Measurements from ENCODE around the gene GSTA2.

The GSTA2 gene

GRCh38 chr6:52741872-52742271 lies 21.4 kb downstream of the GSTA2 start:
- Mint-ChIP-seq H3K27ac (no peak overlapping the region), H3K27me3 (peaks cover 7% of the 10 kb centered on the region), H3K36me3 (no peaks in the 10 kb centered on the region), H3K4me1 (ENCODE audit: low read depth) (no peaks in the 10 kb centered on the region), H3K9me3 (ENCODE audit: low read depth) (no peaks in the 10 kb centered on the region), H3K4me3 (no peak overlapping the region)

- H3K36me3 Mint-ChIP-seq: no peaks in the 10 kb centered on the region
- H3K4me3 Mint-ChIP-seq: no peak overlapping the region
- H3K27me3 Mint-ChIP-seq: peaks cover 7% of the 10 kb centered on the region
- no peaks in the 10 kb centered on the region for H3K9me3 Mint-ChIP-seq (ENCODE audit: low read depth)
- no peaks in the 10 kb centered on the region for H3K4me1 Mint-ChIP-seq (ENCODE audit: low read depth)
- no peak overlapping the region for H3K27ac Mint-ChIP-seq
Observed at GRCh38 chr6:52739627-52740026, 23.6 kb downstream of the GSTA2 start.

GRCh38 chr6:52739134-52739533 lies 24.1 kb downstream of the GSTA2 start:
- Mint-ChIP-seq H3K4me3 (no peak overlapping the region), H3K27ac (no peak overlapping the region), H3K27me3 (peaks cover 7% of the 10 kb centered on the region), H3K36me3 (no peaks in the 10 kb centered on the region), H3K4me1 (ENCODE audit: low read depth) (no peaks in the 10 kb centered on the region), H3K9me3 (ENCODE audit: low read depth) (no peaks in the 10 kb centered on the region)

GRCh38 chr6:52736145-52736544 lies 27.1 kb downstream of the GSTA2 start:
- no peak overlapping the region for H3K4me3 Mint-ChIP-seq
- peaks cover 2% of the 10 kb centered on the region for H3K27me3 Mint-ChIP-seq
- H3K4me1 Mint-ChIP-seq (ENCODE audit: low read depth): no peaks in the 10 kb centered on the region
- no peak overlapping the region for H3K27ac Mint-ChIP-seq
- no peaks in the 10 kb centered on the region for H3K36me3 Mint-ChIP-seq
- no peaks in the 10 kb centered on the region for H3K9me3 Mint-ChIP-seq (ENCODE audit: low read depth)

GRCh38 chr6:52735071-52735470 lies 28.2 kb downstream of the GSTA2 start:
- H3K36me3 Mint-ChIP-seq: no peaks in the 10 kb centered on the region
- no peak overlapping the region for H3K27ac Mint-ChIP-seq
- no peaks in the 10 kb centered on the region for H3K4me1 Mint-ChIP-seq (ENCODE audit: low read depth)
- H3K27me3 Mint-ChIP-seq: no peaks in the 10 kb centered on the region
- H3K9me3 Mint-ChIP-seq (ENCODE audit: low read depth): no peaks in the 10 kb centered on the region
- no peak overlapping the region for H3K4me3 Mint-ChIP-seq

- Mint-ChIP-seq H3K36me3 (no peaks in the 10 kb centered on the region), H3K4me3 (no peak overlapping the region), H3K9me3 (ENCODE audit: low read depth) (no peaks in the 10 kb centered on the region), H3K27me3 (no peaks in the 10 kb centered on the region), H3K27ac (no peak overlapping the region), H3K4me1 (ENCODE audit: low read depth) (no peaks in the 10 kb centered on the region)
Observed at GRCh38 chr6:52734072-52734471, 29.2 kb downstream of the GSTA2 start.

- no peak overlapping the region for H3K27ac Mint-ChIP-seq
- H3K4me1 Mint-ChIP-seq (ENCODE audit: low read depth): no peaks in the 10 kb centered on the region
- no peaks in the 10 kb centered on the region for H3K9me3 Mint-ChIP-seq (ENCODE audit: low read depth)
- no peak overlapping the region for H3K4me3 Mint-ChIP-seq
- no peaks in the 10 kb centered on the region for H3K36me3 Mint-ChIP-seq
- no peaks in the 10 kb centered on the region for H3K27me3 Mint-ChIP-seq
Observed at GRCh38 chr6:52733172-52733571, 30.1 kb downstream of the GSTA2 start.

- H3K27ac Mint-ChIP-seq: no peak overlapping the region
- no peaks in the 10 kb centered on the region for H3K9me3 Mint-ChIP-seq (ENCODE audit: low read depth)
- H3K4me1 Mint-ChIP-seq (ENCODE audit: low read depth): no peaks in the 10 kb centered on the region
- H3K4me3 Mint-ChIP-seq: no peak overlapping the region
- no peaks in the 10 kb centered on the region for H3K27me3 Mint-ChIP-seq
- H3K36me3 Mint-ChIP-seq: no peaks in the 10 kb centered on the region
Observed at GRCh38 chr6:52731719-52732118, 31.6 kb downstream of the GSTA2 start.

GRCh38 chr6:52729576-52729975 lies 33.7 kb downstream of the GSTA2 start:
- Mint-ChIP-seq H3K27me3 (no peaks in the 10 kb centered on the region), H3K4me3 (no peak overlapping the region), H3K36me3 (no peaks in the 10 kb centered on the region), H3K9me3 (ENCODE audit: low read depth) (no peaks in the 10 kb centered on the region), H3K27ac (no peak overlapping the region), H3K4me1 (ENCODE audit: low read depth) (no peaks in the 10 kb centered on the region)

- H3K27me3 Mint-ChIP-seq: no peaks in the 10 kb centered on the region
- no peak overlapping the region for H3K4me3 Mint-ChIP-seq
- no peaks in the 10 kb centered on the region for H3K36me3 Mint-ChIP-seq
- no peak overlapping the region for H3K27ac Mint-ChIP-seq
- no peaks in the 10 kb centered on the region for H3K9me3 Mint-ChIP-seq (ENCODE audit: low read depth)
- no peaks in the 10 kb centered on the region for H3K4me1 Mint-ChIP-seq (ENCODE audit: low read depth)
Observed at GRCh38 chr6:52728394-52728793, 34.9 kb downstream of the GSTA2 start.

GRCh38 chr6:52727908-52728307 lies 35.4 kb downstream of the GSTA2 start:
- Mint-ChIP-seq H3K27ac (no peak overlapping the region), H3K9me3 (ENCODE audit: low read depth) (no peaks in the 10 kb centered on the region), H3K36me3 (no peaks in the 10 kb centered on the region), H3K4me3 (no peak overlapping the region), H3K27me3 (no peaks in the 10 kb centered on the region), H3K4me1 (ENCODE audit: low read depth) (no peaks in the 10 kb centered on the region)

- no peaks in the 10 kb centered on the region for H3K36me3 Mint-ChIP-seq
- H3K4me1 Mint-ChIP-seq (ENCODE audit: low read depth): no peaks in the 10 kb centered on the region
- H3K27ac Mint-ChIP-seq: no peak overlapping the region
- H3K4me3 Mint-ChIP-seq: no peak overlapping the region
- no peaks in the 10 kb centered on the region for H3K9me3 Mint-ChIP-seq (ENCODE audit: low read depth)
- no peaks in the 10 kb centered on the region for H3K27me3 Mint-ChIP-seq
Observed at GRCh38 chr6:52726741-52727535, 36.3 kb downstream of the GSTA2 start.

GRCh38 chr6:52726193-52726542 lies 37.1 kb downstream of the GSTA2 start:
- Mint-ChIP-seq H3K27me3 (no peaks in the 10 kb centered on the region), H3K4me3 (no peak overlapping the region), H3K27ac (no peak overlapping the region), H3K4me1 (ENCODE audit: low read depth) (no peaks in the 10 kb centered on the region), H3K36me3 (no peaks in the 10 kb centered on the region), H3K9me3 (ENCODE audit: low read depth) (no peaks in the 10 kb centered on the region)

- no peak overlapping the region for H3K27ac Mint-ChIP-seq
- H3K4me3 Mint-ChIP-seq: no peak overlapping the region
- H3K36me3 Mint-ChIP-seq: no peaks in the 10 kb centered on the region
- no peaks in the 10 kb centered on the region for H3K9me3 Mint-ChIP-seq (ENCODE audit: low read depth)
- no peaks in the 10 kb centered on the region for H3K27me3 Mint-ChIP-seq
- no peaks in the 10 kb centered on the region for H3K4me1 Mint-ChIP-seq (ENCODE audit: low read depth)
Observed at GRCh38 chr6:52725535-52726192, 37.6 kb downstream of the GSTA2 start.

GRCh38 chr6:52725143-52725534 lies 38.1 kb downstream of the GSTA2 start:
- no peaks in the 10 kb centered on the region for H3K4me1 Mint-ChIP-seq (ENCODE audit: low read depth)
- no peaks in the 10 kb centered on the region for H3K27me3 Mint-ChIP-seq
- no peaks in the 10 kb centered on the region for H3K9me3 Mint-ChIP-seq (ENCODE audit: low read depth)
- H3K4me3 Mint-ChIP-seq: no peak overlapping the region
- H3K36me3 Mint-ChIP-seq: no peaks in the 10 kb centered on the region
- H3K27ac Mint-ChIP-seq: no peak overlapping the region
